B cell (primary cell): ENCODE results near the gene AIG1. TPM values are rescaled to one million over a fixed set of nuclear protein-coding genes. Genes with fewer than 3 reads are reported as not detected.

Source experiments
- ATAC-seq: fragments of 200-7000 bp; cut with Tn5 transposase; one replicate; pipeline ENCODE4 v1.10.0; 2021; ENCODE audit warnings: low read depth, mild to moderate bottlenecking, moderate number of reproducible peaks, moderate library complexity
- CTCF ChIA-PET: fragments of 350-600 bp; sonication (Branson Sonifier 250); formaldehyde crosslinking; loops from one replicate; lab custom pipeline; 2021; ENCODE audit warnings: antibody characterized with exemption, inconsistent platforms; lab: Charles Lee
- POLR2A ChIA-PET: fragments of 350-600 bp; sonication (Branson Sonifier 250); formaldehyde crosslinking; loops from one replicate; lab custom pipeline; 2021; ENCODE audit warnings: antibody characterized with exemption; lab: Charles Lee
- DNase-seq: peaks from one replicate; pipeline ENCODE4 v3.0.0; 2013
- H2AFZ ChIP-seq: 2 replicates; pipeline ENCODE4 v1.6.1; 2012; ENCODE audit warnings: mild to moderate bottlenecking, low read depth, low read length; ENCODE audit not compliant: insufficient read depth, poor library complexity, severe bottlenecking
- H3K27ac ChIP-seq, 2 donors: 1 replicate in 1 of 2; 2 replicates in 1 of 2; pipeline ENCODE4 v1.5.1; 2012 to 2013; ENCODE audit warnings: low read length in 2 of 2, mild to moderate bottlenecking in 2 of 2, moderate library complexity in 1 of 2
- H3K27me3 ChIP-seq, 4 experiments: fragments of 200-600 bp in 1 of 4; sonication (generic) in 1 of 4; replicated peaks in 1 of 4; 1 replicate in 2 of 4; 2 replicates in 2 of 4; pipeline versions ENCODE4 v1.6.1 to v1.7.0; 2013 to 2016; ENCODE audit warnings: low read length in 3 of 4, mild to moderate bottlenecking in 2 of 4, mixed read lengths in 1 of 4, moderate library complexity in 1 of 4; ENCODE audit not compliant: insufficient read depth in 4 of 4, control insufficient read depth in 3 of 4; ENCODE audit errors: control extremely low read depth in 1 of 4
- H3K36me3 ChIP-seq, 2 experiments: replicated peaks in 1 of 2; 1 replicate in 1 of 2; 2 replicates in 1 of 2; pipeline versions ENCODE4 v1.6.1 to v1.7.1; 2013; ENCODE audit warnings: low read length in 1 of 2; ENCODE audit not compliant: insufficient read depth in 2 of 2, control insufficient read depth in 1 of 2; ENCODE audit errors: control extremely low read depth in 1 of 2, extremely low read depth in 1 of 2
- H3K4me1 ChIP-seq, 2 donors: fragments of 200-600 bp in 1 of 2; sonication (generic) in 1 of 2; 1 replicate in 1 of 2; 2 replicates in 1 of 2; pipeline versions ENCODE4 v1.5.1 to v1.6.1; 2013 to 2017; ENCODE audit warnings: low read length in 2 of 2; ENCODE audit not compliant: control insufficient read depth in 2 of 2, insufficient read depth in 2 of 2
- H3K4me2 ChIP-seq: replicated peaks from 2 replicates; pipeline ENCODE3; 2012; ENCODE audit warnings: mild to moderate bottlenecking, low read depth, low read length; ENCODE audit not compliant: poor library complexity, severe bottlenecking
- H3K4me3 ChIP-seq, 5 experiments: fragments of 200-600 bp in 1 of 5; sonication (generic) in 1 of 5; 1 replicate in 3 of 5; 2 replicates in 2 of 5; pipeline versions ENCODE4 v1.5.1 to v1.7.0; 2011 to 2016; ENCODE audit warnings: low read length in 4 of 5, mild to moderate bottlenecking in 4 of 5, low read depth in 2 of 5, control low read depth in 1 of 5, moderate library complexity in 1 of 5; ENCODE audit not compliant: insufficient read depth in 1 of 5; ENCODE audit errors: control extremely low read depth in 1 of 5, extremely low read depth in 1 of 5
- H3K79me2 ChIP-seq: fragments of 200-600 bp; sonication (generic); one replicate; pipeline ENCODE4 v1.6.0; 2016; ENCODE audit warnings: low read length; ENCODE audit not compliant: control insufficient read depth, insufficient read depth
- H3K9ac ChIP-seq: fragments of 200-600 bp; sonication (generic); 2 replicates; pipeline ENCODE4 v1.6.1; 2017; ENCODE audit warnings: mild to moderate bottlenecking, low read length, moderate library complexity
- H3K9me3 ChIP-seq, 3 donors: one replicate each; pipeline versions ENCODE4 v1.6.1 to v1.7.1; 2013; ENCODE audit warnings: low read length in 2 of 3; ENCODE audit not compliant: control insufficient read depth in 2 of 3, insufficient read depth in 1 of 3; ENCODE audit errors: control extremely low read depth in 1 of 3
- H4K20me1 ChIP-seq: 2 replicates; pipeline ENCODE4 v1.6.0; 2012; ENCODE audit warnings: mild to moderate bottlenecking, low read length; ENCODE audit not compliant: insufficient read depth, control insufficient read depth, poor library complexity, severe bottlenecking
- H3K27ac Mint-ChIP-seq: one replicate; pipeline ENCODE4 v1.8.0; 2021; ENCODE audit warnings: mixed read lengths
- H3K27me3 Mint-ChIP-seq: one replicate; pipeline ENCODE4 v1.8.0; 2021; ENCODE audit warnings: mixed read lengths
- H3K4me1 Mint-ChIP-seq: one replicate; pipeline ENCODE4 v1.8.0; 2021; ENCODE audit warnings: mixed read lengths
- H3K4me3 Mint-ChIP-seq: one replicate; pipeline ENCODE4 v1.8.0; 2021; ENCODE audit warnings: mixed read lengths
- H3K9me3 Mint-ChIP-seq: one replicate; pipeline ENCODE4 v1.8.0; 2022; ENCODE audit warnings: mixed read lengths; ENCODE audit not compliant: insufficient read depth
- CTCF ChIP-seq: fragments of 200-600 bp; IDR thresholded peaks from one replicate; pipeline ENCODE4 v1.8.0; 2022; ENCODE audit warnings: antibody characterized with exemption, mild to moderate bottlenecking
- EZH2 ChIP-seq: IDR thresholded peaks from 2 replicates; pipeline ENCODE4 v1.6.1; 2012; ENCODE audit warnings: borderline replicate concordance, low read depth, mild to moderate bottlenecking, moderate library complexity, low read length; ENCODE audit not compliant: insufficient read depth, poor library complexity, severe bottlenecking
- WGBS: methylation state at CpG from one replicate; pipeline ENCODE4 v1.1.5; 2013; ENCODE audit warnings: missing lambda C conversion rate; ENCODE audit not compliant: insufficient coverage; 5-methylcytosine and 5-hydroxymethylcytosine counted together
- intact Hi-C: fragments of 100-400 bp; cut with micrococcal nuclease; formaldehyde crosslinking; loops from one replicate; pipeline ENCODE4 v1.10.0; 2022
- polyA minus RNA-seq: library from RNA; depleted of rRNA, polyadenylated mRNA; stranded (reverse); fragments of >200 nt; gene quantifications from 2 replicates; pipeline ENCODE4 v1.2.3, GENCODE V29; 2012
- polyA plus RNA-seq: library from polyadenylated mRNA; depleted of rRNA; stranded (reverse); fragments of >200 nt; gene quantifications from 2 replicates; pipeline ENCODE4 v1.2.3, GENCODE V29; 2012
- total RNA-seq, 2 donors: library from RNA; stranded (reverse); fragments of 120-200 nt in 1 of 2; gene quantifications; 1 replicate in 1 of 2; 2 replicates in 1 of 2; pipeline versions ENCODE4 v1.2.3 to v1.2.4, GENCODE V29; 2013 to 2022

The AIG1 gene
- total RNA-seq (8.5 and 9.0 TPM in 2 replicates), polyA plus RNA-seq (7.0 and 8.0 TPM in 2 replicates), polyA minus RNA-seq (2.5 and 3.6 TPM in 2 replicates)
- 9.2 TPM for total RNA-seq (2013)

- Histone ChIP-seq H3K4me2 (peak within 1 kb of the TSS; percentile 94), H2AFZ (peak within 1 kb of the TSS; percentile 94), H3K9ac (peak within 1 kb of the TSS; percentile 86), H3K36me3 (no peaks in the 10 kb centered on the region), H3K9me3 (no peaks in the 10 kb centered on the region), H3K27me3 (no peaks in the 10 kb centered on the region), H3K4me3 (peak within 1 kb of the TSS; percentile 71 to 88 (median 81)), H4K20me1 (no peaks in the 10 kb centered on the region), H3K4me1 (peaks cover 13 to 16% of the 10 kb centered on the region in 2 donors), H3K79me2 (no peaks in the 10 kb centered on the region), H3K27ac (peak within 1 kb of the TSS; percentile 69 to 80)
- peak; percentile 84 for DNase-seq
- peaks cover 24% of the 10 kb centered on the region for H3K4me1 Mint-ChIP-seq
- peak within 1 kb of the TSS; percentile 93 for H3K27ac Mint-ChIP-seq
- H3K27me3 Mint-ChIP-seq: no peaks in the 10 kb centered on the region
- no peaks in the 10 kb centered on the region for H3K9me3 Mint-ChIP-seq
- H3K4me3 Mint-ChIP-seq: peak within 1 kb of the TSS; percentile 97
- TF ChIP-seq EZH2 (no peak), CTCF (no peak)
- POLR2A ChIA-PET: interaction anchor here (1.4 kb wide), 1 partner anchor 116 kb away, joined by 4 read pairs; the partner anchor contains the start of gene HIVEP2
- ATAC-seq: peak; percentile 74
- intact Hi-C loops: loop anchor here (1.0 to 5.0 kb wide), 5 partner anchors 36 to 914 kb away; partner anchors contain the start of genes ADAT2, NMBR, PEX3 and VTA1
- CTCF ChIA-PET: interaction anchor here (0.7 to 0.9 kb wide), 2 partner anchors 127 to 433 kb away, joined by 3 read pairs; no protein-coding TSS in a partner anchor
- 4% methylated on average over 42 of the region's 50 CpGs for WGBS
Observed at GRCh38 chr6:143060806-143061596, at the start of gene AIG1. AIG1 (plus strand) TSS chr6:143060889; CDS start chr6:143060926, 37 bp downstream.

GRCh38 chr6:143014764-143015163, 45.9 kb upstream of the AIG1 start:
- ATAC-seq (no peak), DNase-seq (no peak)
- POLR2A ChIA-PET: no interaction called here
- no peaks in the 10 kb centered on the region for H3K4me1 ChIP-seq
- CTCF ChIA-PET: no interaction called here
- H3K9me3 Mint-ChIP-seq: no peaks in the 10 kb centered on the region
- WGBS: no CpG with 5 or more reads among the region's 2 CpGs
- H3K4me2 ChIP-seq: no peak overlapping the region
- no peak overlapping the region for H3K9ac ChIP-seq
- no peak overlapping the region for H3K4me3 Mint-ChIP-seq
- no peak overlapping the region for H3K4me3 ChIP-seq
- no peaks in the 10 kb centered on the region for H3K27me3 Mint-ChIP-seq
- no peak overlapping the region for H2AFZ ChIP-seq
- no peaks in the 10 kb centered on the region for H3K36me3 ChIP-seq
- intact Hi-C loops: no loop called here
- H4K20me1 ChIP-seq: no peaks in the 10 kb centered on the region
- H3K9me3 ChIP-seq: no peaks in the 10 kb centered on the region
- H3K27ac ChIP-seq: no peak overlapping the region
- peaks cover 7% of the 10 kb centered on the region for H3K4me1 Mint-ChIP-seq
- TF ChIP-seq EZH2 (no peak), CTCF (no peak)
- no peak overlapping the region for H3K27ac Mint-ChIP-seq
- no peaks in the 10 kb centered on the region for H3K79me2 ChIP-seq
- no peaks in the 10 kb centered on the region for H3K27me3 ChIP-seq
